ENCODE data around the gene C3orf33.

C3orf33 gene

DNA sequence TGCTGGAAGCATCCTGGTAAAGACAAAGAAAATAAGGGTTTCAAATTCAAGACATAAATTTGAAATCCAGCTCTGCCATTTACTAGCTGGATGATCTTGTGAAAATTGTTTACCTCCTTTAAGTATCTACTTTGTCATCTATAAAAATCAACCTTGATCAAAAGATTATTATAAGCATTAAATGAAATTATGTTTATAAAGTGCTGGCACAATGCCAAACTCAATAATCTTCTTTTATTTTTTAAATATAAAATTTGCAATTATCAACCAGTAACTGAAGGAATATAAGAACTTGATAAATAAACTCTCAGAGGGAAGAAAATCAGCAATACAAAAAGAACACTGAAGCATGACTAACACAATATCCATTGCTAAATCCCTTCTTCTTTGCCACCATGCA lies 25.8 kb downstream of the C3orf33 start:
- no peak overlapping the region for H3K9ac ChIP-seq (ENCODE audit: low read length)

GRCh38 chr3:155778462-155778861 lies 27.6 kb downstream of the C3orf33 start:
- no peaks in the 10 kb centered on the region for H3K36me3 ChIP-seq (ENCODE audit: control insufficient read depth, low read depth, low read length)
- no peaks in the 10 kb centered on the region for H3K9me3 ChIP-seq (ENCODE audit: control insufficient read depth, low read depth, low read length)
- no peak overlapping the region for H3K9ac ChIP-seq (ENCODE audit: low read length)
- no peaks in the 10 kb centered on the region for H3K27me3 ChIP-seq (ENCODE audit: control insufficient read depth, insufficient read depth, low read length)
- H3K4me1 ChIP-seq (ENCODE audit: control insufficient read depth, low read depth, low read length), result no peaks in the 10 kb centered on the region
- no peak overlapping the region for H3K27ac ChIP-seq (ENCODE audit: low read length)
- H3K4me3 ChIP-seq (ENCODE audit: low read length), result no peak overlapping the region

More for the DNA sequence above, 25.8 kb downstream of the C3orf33 start:
- no peaks in the 10 kb centered on the region for H3K27me3 ChIP-seq (ENCODE audit: control insufficient read depth, insufficient read depth, low read length)
- no peak overlapping the region for H3K27ac ChIP-seq (ENCODE audit: low read length)
- H3K4me1 ChIP-seq (ENCODE audit: control insufficient read depth, low read depth, low read length), result no peaks in the 10 kb centered on the region
- H3K36me3 ChIP-seq (ENCODE audit: control insufficient read depth, low read depth, low read length), result no peaks in the 10 kb centered on the region
- H3K4me3 ChIP-seq (ENCODE audit: low read length), result no peak overlapping the region
- no peaks in the 10 kb centered on the region for H3K9me3 ChIP-seq (ENCODE audit: control insufficient read depth, low read depth, low read length)

- Histone ChIP-seq H3K4me1 (ENCODE audit: control insufficient read depth, low read depth, low read length) (no peaks in the 10 kb centered on the region), H3K9me3 (ENCODE audit: control insufficient read depth, low read depth, low read length) (peaks cover 8% of the 10 kb centered on the region), H3K9ac (ENCODE audit: low read length) (no peak overlapping the region), H3K36me3 (ENCODE audit: control insufficient read depth, low read depth, low read length) (no peaks in the 10 kb centered on the region), H3K4me3 (ENCODE audit: low read length) (no peak overlapping the region), H3K27ac (ENCODE audit: low read length) (no peak overlapping the region), H3K27me3 (ENCODE audit: control insufficient read depth, insufficient read depth, low read length) (no peaks in the 10 kb centered on the region)
Measured at GRCh38 chr3:155772801-155773200, 33.3 kb downstream of the C3orf33 start.

- Histone ChIP-seq H3K4me1 (ENCODE audit: control insufficient read depth, low read depth, low read length) (no peaks in the 10 kb centered on the region), H3K9ac (ENCODE audit: low read length) (no peak overlapping the region), H3K4me3 (ENCODE audit: low read length) (no peak overlapping the region), H3K36me3 (ENCODE audit: control insufficient read depth, low read depth, low read length) (no peaks in the 10 kb centered on the region), H3K9me3 (ENCODE audit: control insufficient read depth, low read depth, low read length) (peaks cover 8% of the 10 kb centered on the region), H3K27me3 (ENCODE audit: control insufficient read depth, insufficient read depth, low read length) (no peaks in the 10 kb centered on the region), H3K27ac (ENCODE audit: low read length) (no peak overlapping the region)
Measured at GRCh38 chr3:155771126-155771525, 35.0 kb downstream of the C3orf33 start.

DNA sequence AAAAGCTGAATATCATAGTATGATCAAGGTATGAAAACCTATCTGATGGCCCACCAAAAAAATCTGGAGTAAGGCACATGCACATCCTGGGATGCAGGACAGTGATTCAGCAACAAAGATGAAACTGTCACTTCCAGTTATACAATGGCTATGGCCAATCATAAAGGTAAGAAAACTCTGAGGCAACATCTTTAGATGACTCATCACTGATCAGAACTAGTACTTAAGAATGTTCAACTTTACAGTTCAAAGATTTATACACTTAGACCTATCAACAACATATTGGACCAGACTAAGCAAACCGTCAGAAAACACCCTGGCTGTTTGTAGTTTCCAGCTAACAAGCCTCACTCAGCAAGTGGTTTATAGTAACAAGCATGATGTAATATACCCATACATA lies 39.9 kb downstream of the C3orf33 start:
- no peaks in the 10 kb centered on the region for H3K4me1 ChIP-seq (ENCODE audit: control insufficient read depth, low read depth, low read length)
- H3K27ac ChIP-seq (ENCODE audit: low read length), result no peak overlapping the region

GRCh38 chr3:155763870-155764463 lies 42.1 kb downstream of the C3orf33 start:
- no peak overlapping the region for H3K4me3 ChIP-seq (ENCODE audit: low read length)
- H3K27me3 ChIP-seq (ENCODE audit: control insufficient read depth, insufficient read depth, low read length), result no peaks in the 10 kb centered on the region
- H3K9ac ChIP-seq (ENCODE audit: low read length), result no peak overlapping the region
- H3K9me3 ChIP-seq (ENCODE audit: control insufficient read depth, low read depth, low read length), result no peaks in the 10 kb centered on the region
- H3K27ac ChIP-seq (ENCODE audit: low read length), result no peak overlapping the region
- no peaks in the 10 kb centered on the region for H3K36me3 ChIP-seq (ENCODE audit: control insufficient read depth, low read depth, low read length)
- H3K4me1 ChIP-seq (ENCODE audit: control insufficient read depth, low read depth, low read length), result no peaks in the 10 kb centered on the region

More for the DNA sequence above, 39.9 kb downstream of the C3orf33 start:
- no peaks in the 10 kb centered on the region for H3K36me3 ChIP-seq (ENCODE audit: control insufficient read depth, low read depth, low read length)
- peaks cover 8% of the 10 kb centered on the region for H3K9me3 ChIP-seq (ENCODE audit: control insufficient read depth, low read depth, low read length)
- no peaks in the 10 kb centered on the region for H3K27me3 ChIP-seq (ENCODE audit: control insufficient read depth, insufficient read depth, low read length)
- H3K9ac ChIP-seq (ENCODE audit: low read length), result no peak overlapping the region
- H3K4me3 ChIP-seq (ENCODE audit: low read length), result no peak overlapping the region

- no peak overlapping the region for H3K9ac ChIP-seq (ENCODE audit: low read length)
- H3K27me3 ChIP-seq (ENCODE audit: control insufficient read depth, insufficient read depth, low read length), result no peaks in the 10 kb centered on the region
- H3K4me1 ChIP-seq (ENCODE audit: control insufficient read depth, low read depth, low read length), result no peaks in the 10 kb centered on the region
- no peak overlapping the region for H3K27ac ChIP-seq (ENCODE audit: low read length)
- H3K36me3 ChIP-seq (ENCODE audit: control insufficient read depth, low read depth, low read length), result no peaks in the 10 kb centered on the region
- no peak overlapping the region for H3K4me3 ChIP-seq (ENCODE audit: low read length)
- H3K9me3 ChIP-seq (ENCODE audit: control insufficient read depth, low read depth, low read length), result no peaks in the 10 kb centered on the region
Measured at GRCh38 chr3:155760653-155761052, 45.4 kb downstream of the C3orf33 start.

- H3K27me3 ChIP-seq (ENCODE audit: control insufficient read depth, insufficient read depth, low read length), result no peaks in the 10 kb centered on the region
- H3K4me1 ChIP-seq (ENCODE audit: control insufficient read depth, low read depth, low read length), result no peaks in the 10 kb centered on the region
- H3K36me3 ChIP-seq (ENCODE audit: control insufficient read depth, low read depth, low read length), result no peaks in the 10 kb centered on the region
- H3K9me3 ChIP-seq (ENCODE audit: control insufficient read depth, low read depth, low read length), result no peaks in the 10 kb centered on the region
- no peak overlapping the region for H3K4me3 ChIP-seq (ENCODE audit: low read length)
- H3K9ac ChIP-seq (ENCODE audit: low read length), result no peak overlapping the region
- no peak overlapping the region for H3K27ac ChIP-seq (ENCODE audit: low read length)
Measured at GRCh38 chr3:155757577-155757976, 48.5 kb downstream of the C3orf33 start.

GRCh38 chr3:155753038-155753639 lies 52.9 kb downstream of the C3orf33 start:
- Histone ChIP-seq H3K9ac (ENCODE audit: low read length) (no peak overlapping the region), H3K9me3 (ENCODE audit: control insufficient read depth, low read depth, low read length) (no peaks in the 10 kb centered on the region), H3K27me3 (ENCODE audit: control insufficient read depth, insufficient read depth, low read length) (no peaks in the 10 kb centered on the region), H3K27ac (ENCODE audit: low read length) (no peak overlapping the region), H3K4me3 (ENCODE audit: low read length) (no peak overlapping the region), H3K4me1 (ENCODE audit: control insufficient read depth, low read depth, low read length) (peaks cover 18% of the 10 kb centered on the region), H3K36me3 (ENCODE audit: control insufficient read depth, low read depth, low read length) (no peaks in the 10 kb centered on the region)

DNA sequence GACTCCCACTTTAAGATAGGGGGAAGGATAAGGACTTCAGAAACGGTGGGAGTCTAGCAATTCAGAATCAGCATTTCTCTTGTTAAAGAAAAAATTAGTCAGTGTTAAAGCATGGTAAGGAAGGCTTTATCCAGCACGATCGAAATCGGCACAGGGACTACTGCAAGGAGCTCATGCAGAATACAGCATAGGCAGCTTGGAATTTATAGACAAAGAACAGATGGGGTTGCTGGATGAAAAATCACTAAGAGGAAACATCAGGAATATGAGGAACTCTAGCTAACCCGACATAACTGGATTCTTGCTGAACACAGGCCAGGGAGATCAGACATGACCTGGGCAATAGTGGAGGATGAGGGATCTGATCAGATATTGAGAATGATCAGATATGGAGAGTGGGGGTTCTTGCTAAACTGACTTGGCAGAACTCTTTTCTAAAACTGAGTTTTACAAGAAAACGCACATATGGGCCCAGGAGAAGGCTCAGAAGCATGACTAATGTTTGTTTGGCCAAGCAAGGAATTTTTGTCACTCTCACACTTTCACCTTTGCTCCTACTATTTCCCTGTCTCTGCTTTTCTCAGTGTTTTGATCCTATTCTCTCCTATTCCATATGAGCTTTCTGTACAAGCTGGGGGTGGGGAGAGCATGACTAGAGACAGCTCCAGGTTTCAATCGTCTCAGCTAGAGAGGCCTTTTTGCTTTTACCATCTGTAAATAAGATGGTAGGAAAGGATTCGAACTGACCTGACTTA lies 57.3 kb downstream of the C3orf33 start:
- no peaks in the 10 kb centered on the region for H3K27me3 ChIP-seq (ENCODE audit: control insufficient read depth, insufficient read depth, low read length)
- H3K27ac ChIP-seq (ENCODE audit: low read length), result no peak overlapping the region
- no peak overlapping the region for H3K4me3 ChIP-seq (ENCODE audit: low read length)
- H3K9me3 ChIP-seq (ENCODE audit: control insufficient read depth, low read depth, low read length), result no peaks in the 10 kb centered on the region
- no peaks in the 10 kb centered on the region for H3K36me3 ChIP-seq (ENCODE audit: control insufficient read depth, low read depth, low read length)
- no peak overlapping the region for H3K9ac ChIP-seq (ENCODE audit: low read length)
- H3K4me1 ChIP-seq (ENCODE audit: control insufficient read depth, low read depth, low read length), result peaks cover 41% of the 10 kb centered on the region

- no peaks in the 10 kb centered on the region for H3K9me3 ChIP-seq (ENCODE audit: control insufficient read depth, low read depth, low read length)
- H3K4me1 ChIP-seq (ENCODE audit: control insufficient read depth, low read depth, low read length), result peaks cover 45% of the 10 kb centered on the region
- peak overlapping the region; percentile 44 for H3K9ac ChIP-seq (ENCODE audit: low read length)
- H3K36me3 ChIP-seq (ENCODE audit: control insufficient read depth, low read depth, low read length), result no peaks in the 10 kb centered on the region
- H3K4me3 ChIP-seq (ENCODE audit: low read length), result peak overlapping the region; percentile 90
- no peaks in the 10 kb centered on the region for H3K27me3 ChIP-seq (ENCODE audit: control insufficient read depth, insufficient read depth, low read length)
- H3K27ac ChIP-seq (ENCODE audit: low read length), result peak overlapping the region; percentile 63
Measured at GRCh38 chr3:155747946-155748290, 58.2 kb downstream of the C3orf33 start.

Data from iPS-18a (cell line).